AG04449 (cell line): Measurements from ENCODE around the gene COL4A1.

Experiments
- CTCF ChIA-PET: fragments of 350-600 bp; formaldehyde crosslinking; extraction: SDS; loops from one replicate; lab custom pipeline; 2021; ENCODE audit warnings: antibody characterized with exemption; lab: Yijun Ruan, JAX
- POLR2A ChIA-PET: fragments of 400-600, 350-600 bp; formaldehyde crosslinking; extraction: SDS; loops from one replicate; lab custom pipeline; 2020; ENCODE audit warnings: antibody characterized with exemption, inconsistent platforms; lab: Yijun Ruan, JAX
- DNase-seq: peaks from one replicate; pipeline ENCODE4 v3.0.0-alpha.2; 2010; ENCODE audit warnings: low read depth, low spot score
- H3K4me3 ChIP-seq: 2 replicates; pipeline ENCODE4 v1.5.1; 2011; ENCODE audit warnings: low read depth, mild to moderate bottlenecking, control low read depth, low read length
- TF ChIP-seq, protein P1 (sequence below): IDR thresholded peaks from one replicate; pipeline ENCODE4 v1.5.1; 2011; ENCODE audit warnings: mild to moderate bottlenecking, moderate library complexity, low read length, control low read depth, inconsistent platforms; ENCODE audit not compliant: insufficient read depth; ENCODE audit errors: missing control alignments

The COL4A1 gene

DNA sequence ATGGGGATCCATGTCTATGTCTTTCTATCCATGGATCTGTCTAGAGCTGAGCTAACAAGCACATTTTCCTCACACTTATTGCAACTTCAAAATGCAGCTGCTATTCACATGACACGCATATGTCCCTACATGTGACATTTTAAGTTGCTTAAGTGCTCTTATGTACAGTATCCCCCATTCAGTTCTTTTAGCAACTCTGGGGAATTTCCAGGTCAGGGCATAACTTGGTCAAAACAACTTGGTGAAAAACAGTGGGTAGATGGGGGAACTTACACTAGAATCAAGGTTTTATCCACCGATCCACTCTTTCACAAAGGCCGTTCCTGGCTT is 73.0 kb downstream of the COL4A1 start:
- DNase-seq = no peak
- POLR2A ChIA-PET = interaction anchor here (0.9 to 1.5 kb wide), 2 partner anchors 10 to 72 kb away, joined by 3 read pairs; partner anchors contain the start of gene COL4A1
- CTCF ChIA-PET = interaction anchor here (0.7 to 4.1 kb wide), 8 partner anchors 9 to 222 kb away, joined by 3 to 26 read pairs (median 4); partner anchors contain the start of genes COL4A1 and COL4A2
- no peak overlapping the region for H3K4me3 ChIP-seq
- TF ChIP-seq, protein P1, sequence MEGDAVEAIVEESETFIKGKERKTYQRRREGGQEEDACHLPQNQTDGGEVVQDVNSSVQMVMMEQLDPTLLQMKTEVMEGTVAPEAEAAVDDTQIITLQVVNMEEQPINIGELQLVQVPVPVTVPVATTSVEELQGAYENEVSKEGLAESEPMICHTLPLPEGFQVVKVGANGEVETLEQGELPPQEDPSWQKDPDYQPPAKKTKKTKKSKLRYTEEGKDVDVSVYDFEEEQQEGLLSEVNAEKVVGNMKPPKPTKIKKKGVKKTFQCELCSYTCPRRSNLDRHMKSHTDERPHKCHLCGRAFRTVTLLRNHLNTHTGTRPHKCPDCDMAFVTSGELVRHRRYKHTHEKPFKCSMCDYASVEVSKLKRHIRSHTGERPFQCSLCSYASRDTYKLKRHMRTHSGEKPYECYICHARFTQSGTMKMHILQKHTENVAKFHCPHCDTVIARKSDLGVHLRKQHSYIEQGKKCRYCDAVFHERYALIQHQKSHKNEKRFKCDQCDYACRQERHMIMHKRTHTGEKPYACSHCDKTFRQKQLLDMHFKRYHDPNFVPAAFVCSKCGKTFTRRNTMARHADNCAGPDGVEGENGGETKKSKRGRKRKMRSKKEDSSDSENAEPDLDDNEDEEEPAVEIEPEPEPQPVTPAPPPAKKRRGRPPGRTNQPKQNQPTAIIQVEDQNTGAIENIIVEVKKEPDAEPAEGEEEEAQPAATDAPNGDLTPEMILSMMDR = no peak

DNA sequence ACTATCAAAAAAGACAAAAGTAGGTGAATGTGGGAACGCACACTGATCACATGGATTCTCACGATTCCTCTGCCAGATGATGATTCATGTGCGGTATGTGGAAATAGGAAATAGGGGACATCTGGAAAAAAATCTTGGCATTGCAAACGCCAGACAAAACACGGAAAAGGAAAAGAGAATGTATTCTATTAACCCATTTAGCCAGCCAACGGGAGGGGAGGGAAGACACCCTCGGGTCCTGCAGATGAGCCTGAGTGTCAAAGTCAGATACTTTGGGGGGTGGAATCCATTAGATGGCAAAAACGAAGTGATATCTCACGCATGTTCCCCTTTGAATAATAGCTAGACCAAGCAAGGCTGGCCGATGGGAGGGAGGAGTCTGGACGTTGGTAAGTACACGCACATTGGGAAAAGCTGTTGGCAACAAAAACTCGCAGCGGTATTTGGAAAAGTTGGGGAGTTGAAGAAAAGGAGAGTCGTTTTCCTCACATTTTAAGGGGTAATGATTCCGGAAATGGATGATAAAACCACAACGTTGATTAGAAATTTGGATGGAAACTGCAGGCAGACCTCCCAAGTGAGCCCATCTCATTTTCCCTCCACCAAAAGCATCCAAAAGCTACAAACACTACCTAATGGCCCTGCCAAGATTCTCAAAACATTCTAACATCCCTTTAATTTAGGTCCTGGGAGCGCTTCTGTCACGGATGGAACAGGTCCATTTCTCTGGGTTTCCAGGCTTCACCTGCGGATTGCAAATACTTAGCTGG is 73.6 kb downstream of the COL4A1 start:
- TF ChIP-seq, protein P1 = no peak
- CTCF ChIA-PET = interaction anchor here (0.7 to 4.1 kb wide), 9 partner anchors 10 to 222 kb away, joined by 3 to 26 read pairs (median 3); partner anchors contain the start of genes COL4A1 and COL4A2
- no peak for DNase-seq
- H3K4me3 ChIP-seq = no peak overlapping the region
- POLR2A ChIA-PET = interaction anchor here (0.9 to 1.5 kb wide), 2 partner anchors 11 to 73 kb away, joined by 3 read pairs; partner anchors contain the start of gene COL4A1

DNA sequence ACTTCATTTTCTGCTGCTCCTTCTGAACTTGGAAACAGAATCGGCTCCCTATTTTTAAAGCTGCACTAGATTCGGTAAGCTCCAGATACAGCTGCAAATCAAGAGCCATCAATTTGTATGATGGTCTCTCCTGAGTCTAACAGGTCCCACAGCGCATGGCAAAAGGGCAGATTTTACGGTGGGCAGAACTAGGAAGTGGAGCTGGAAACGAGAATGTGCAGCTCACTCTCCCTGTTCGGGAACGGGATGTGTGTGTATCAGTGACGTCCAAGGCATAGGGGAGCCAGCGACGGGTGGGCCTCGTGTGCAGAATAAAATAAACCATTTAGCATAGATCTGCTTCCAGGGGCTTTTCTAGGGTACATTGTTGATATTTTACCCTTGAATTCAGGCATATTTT is 74.2 kb downstream of the COL4A1 start:
- DNase-seq = no peak
- TF ChIP-seq, protein P1 = no peak
- H3K4me3 ChIP-seq = no peak overlapping the region; the same call in 1 of the 2 replicates
- CTCF ChIA-PET = interaction anchor here (0.6 to 4.1 kb wide), 7 partner anchors 11 to 223 kb away, joined by 3 to 26 read pairs (median 3); no protein-coding TSS in a partner anchor
- POLR2A ChIA-PET = interaction anchor here (0.9 to 1.5 kb wide), 2 partner anchors 11 to 74 kb away, joined by 3 read pairs; partner anchors contain the start of gene COL4A1

DNA sequence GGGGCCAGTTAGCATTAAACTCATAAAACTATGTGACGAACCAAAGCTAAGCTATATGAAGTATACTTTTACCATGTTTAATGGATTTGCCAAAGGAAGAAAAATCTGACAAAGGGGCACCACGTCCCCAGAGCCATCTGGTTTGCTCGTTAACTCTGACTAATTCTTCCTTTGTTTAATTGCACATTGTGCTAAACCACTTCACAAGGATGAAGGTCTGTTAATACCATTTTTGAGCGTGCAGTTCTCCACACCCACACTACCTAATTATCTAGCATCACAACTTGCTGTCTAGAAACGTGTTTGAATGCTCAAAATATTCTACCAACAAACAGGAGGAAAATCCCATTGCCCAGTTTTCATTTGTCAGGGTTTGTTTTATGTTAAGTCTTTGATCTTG is 74.8 kb downstream of the COL4A1 start:
- ChIA-PET POLR2A (no interaction called here), CTCF (interaction anchor here (0.6 to 4.1 kb wide), 4 partner anchors 10 to 195 kb away, joined by 3 to 26 read pairs (median 12); no protein-coding TSS in a partner anchor)
- TF ChIP-seq, protein P1 = no peak
- no peak overlapping the region for H3K4me3 ChIP-seq
- DNase-seq = no peak

DNA sequence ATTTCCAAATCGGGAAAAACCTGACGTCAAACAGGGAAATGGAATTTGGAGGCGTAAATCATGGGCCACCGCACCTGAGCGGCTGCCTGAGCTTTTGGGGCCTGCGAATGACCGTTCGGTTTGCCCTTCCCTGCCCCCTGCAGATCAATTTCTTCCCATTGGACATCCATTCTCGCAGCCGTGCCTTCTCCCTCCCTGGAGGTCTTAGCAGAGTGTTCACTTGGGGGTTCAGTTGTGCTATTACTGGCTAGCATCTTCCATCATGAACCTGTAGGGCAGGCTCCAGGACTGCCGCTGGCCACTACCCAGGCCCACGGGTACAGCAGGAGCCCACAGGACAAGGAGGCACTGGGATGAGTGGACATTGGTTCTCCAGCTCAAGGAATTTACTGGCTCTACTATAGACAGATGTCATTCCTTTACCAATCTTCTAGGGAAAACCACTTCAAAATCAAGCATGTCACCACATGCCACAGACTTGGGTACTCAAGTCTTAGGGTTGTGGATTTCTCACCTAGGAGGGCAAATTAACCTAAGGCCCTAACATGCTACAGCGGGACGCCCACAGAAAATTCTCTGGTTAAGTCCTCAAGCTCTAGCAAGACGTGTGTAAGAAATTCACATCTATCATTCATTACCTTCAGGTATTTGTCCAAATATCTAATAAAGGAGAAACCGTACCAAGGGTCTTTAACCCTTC is 75.5 kb downstream of the COL4A1 start:
- POLR2A ChIA-PET = no interaction called here
- CTCF ChIA-PET = interaction anchor here (1.0 to 4.1 kb wide), 3 partner anchors 10 to 179 kb away, joined by 3 to 26 read pairs (median 21); no protein-coding TSS in a partner anchor
- TF ChIP-seq, protein P1 = no peak
- H3K4me3 ChIP-seq = no peak overlapping the region
- no peak for DNase-seq
